Measurements from ENCODE around the gene STK32C. TPM values are rescaled to one million over a fixed set of nuclear protein-coding genes. Genes with fewer than 3 reads are reported as not detected.

The STK32C gene
- total RNA-seq, 6 experiments from 2014 or later: 1.6 to 3.5 (median 2.1) TPM

DNA sequence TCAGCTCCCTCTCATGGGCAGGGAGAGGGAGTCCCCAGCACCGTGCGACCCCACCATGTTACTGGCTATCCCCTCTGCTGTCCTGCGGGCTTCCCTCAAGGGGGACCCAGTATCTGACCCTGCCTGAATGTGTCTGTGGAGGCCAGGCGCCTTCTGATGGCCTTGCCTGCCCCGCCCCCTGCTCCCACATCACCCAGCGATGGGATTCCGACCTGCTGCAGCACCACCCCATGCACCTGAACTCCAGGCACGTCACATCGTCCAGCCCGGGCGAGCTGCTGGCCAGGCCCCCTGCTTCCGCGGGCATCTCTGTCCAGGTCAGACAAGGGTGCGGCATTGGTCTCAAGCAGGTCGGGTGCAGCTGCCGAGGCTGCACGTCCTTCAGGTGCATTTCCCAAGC lies 43.2 kb upstream of the STK32C start:
- Histone ChIP-seq H3K9me3 (no peaks in the 10 kb centered on the region), H3K27me3 (no peaks in the 10 kb centered on the region), H3K4me1 (peaks cover 0 to under 1% (median 0%) of the 10 kb centered on the region in 4 donors), H3K36me3 (no peaks in the 10 kb centered on the region), H3K4me3 (no peak overlapping the region), H3K27ac (no peak overlapping the region)
- peak in 2 of 3 donors; percentile 12 to 43 for DNase-seq
- no peak for TF ChIP-seq POLR2A (IDR thresholded peaks at IDR 0.05)
- TF ChIP-seq, protein P1, sequence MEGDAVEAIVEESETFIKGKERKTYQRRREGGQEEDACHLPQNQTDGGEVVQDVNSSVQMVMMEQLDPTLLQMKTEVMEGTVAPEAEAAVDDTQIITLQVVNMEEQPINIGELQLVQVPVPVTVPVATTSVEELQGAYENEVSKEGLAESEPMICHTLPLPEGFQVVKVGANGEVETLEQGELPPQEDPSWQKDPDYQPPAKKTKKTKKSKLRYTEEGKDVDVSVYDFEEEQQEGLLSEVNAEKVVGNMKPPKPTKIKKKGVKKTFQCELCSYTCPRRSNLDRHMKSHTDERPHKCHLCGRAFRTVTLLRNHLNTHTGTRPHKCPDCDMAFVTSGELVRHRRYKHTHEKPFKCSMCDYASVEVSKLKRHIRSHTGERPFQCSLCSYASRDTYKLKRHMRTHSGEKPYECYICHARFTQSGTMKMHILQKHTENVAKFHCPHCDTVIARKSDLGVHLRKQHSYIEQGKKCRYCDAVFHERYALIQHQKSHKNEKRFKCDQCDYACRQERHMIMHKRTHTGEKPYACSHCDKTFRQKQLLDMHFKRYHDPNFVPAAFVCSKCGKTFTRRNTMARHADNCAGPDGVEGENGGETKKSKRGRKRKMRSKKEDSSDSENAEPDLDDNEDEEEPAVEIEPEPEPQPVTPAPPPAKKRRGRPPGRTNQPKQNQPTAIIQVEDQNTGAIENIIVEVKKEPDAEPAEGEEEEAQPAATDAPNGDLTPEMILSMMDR (IDR thresholded peaks at IDR 0.05): no peak
- 93% methylated on average over 6 of the region's 17 CpGs for WGBS (ENCODE audit: insufficient coverage, low coverage, low lambda C conversion rate, missing lambda C conversion rate)
- no peak for ATAC-seq
- intact Hi-C loops (cut with DNase I): loop anchor here (5.0 kb wide), 1 partner anchor 129 kb away; no protein-coding TSS in a partner anchor

DNA sequence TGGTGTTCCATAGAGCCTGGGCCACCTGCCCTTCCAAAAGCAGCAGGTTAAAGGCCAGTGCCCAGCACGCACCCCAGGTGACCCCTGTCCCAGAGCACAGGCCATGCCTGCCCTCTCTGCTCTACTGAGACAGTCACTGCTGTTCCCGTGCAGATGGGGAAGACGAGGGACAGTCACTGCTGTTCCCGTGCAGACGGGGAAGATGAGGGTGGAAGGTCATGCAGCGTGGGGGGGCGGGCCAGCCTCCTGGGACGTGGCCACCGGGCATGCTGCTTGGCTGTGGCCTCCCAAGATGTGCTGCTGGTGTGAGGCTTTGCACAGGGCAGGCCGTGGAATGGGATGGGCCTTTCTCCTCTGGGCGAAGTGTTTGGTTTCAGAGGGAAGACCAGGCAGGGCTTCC lies 42.6 kb upstream of the STK32C start:
- no peaks in the 10 kb centered on the region for H3K36me3 ChIP-seq

DNA sequence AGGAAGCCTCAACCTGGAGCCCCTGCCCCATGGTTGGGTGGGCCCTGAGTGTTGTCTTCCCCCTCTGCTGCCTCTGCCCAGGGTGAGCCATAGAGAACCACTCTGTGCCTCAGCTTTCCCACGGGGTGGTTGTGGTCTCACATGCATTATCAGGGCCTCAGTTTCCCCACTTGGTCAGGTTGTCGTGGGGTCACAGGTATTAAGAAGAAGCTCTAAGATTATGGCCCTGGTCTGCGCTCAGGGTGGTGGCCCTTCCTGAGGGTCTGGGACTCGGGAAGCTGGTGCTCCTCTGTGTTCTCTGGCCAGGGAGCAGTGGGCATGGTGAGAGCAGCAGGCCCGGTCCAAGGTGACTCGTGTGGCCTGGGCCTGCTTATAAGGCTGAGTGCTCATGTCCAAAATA lies 42.0 kb upstream of the STK32C start:
- WGBS (ENCODE audit: insufficient coverage, low coverage, low lambda C conversion rate, missing lambda C conversion rate): 80% methylated on average over 2 of the region's 6 CpGs
- no peaks in the 10 kb centered on the region for H3K27me3 ChIP-seq
- intact Hi-C loops (cut with DNase I): loop anchor here (5.0 kb wide), 1 partner anchor 127 kb away; no protein-coding TSS in a partner anchor
- H3K36me3 ChIP-seq: no peaks in the 10 kb centered on the region
- DNase-seq (peak in 2 of 3 donors; percentile 11 to 22), ATAC-seq (no peak)
- no peak for TF ChIP-seq POLR2A (IDR thresholded peaks at IDR 0.05)
- TF ChIP-seq, protein P1 (IDR thresholded peaks at IDR 0.05): no peak
- H3K4me3 ChIP-seq: no peak overlapping the region
- no peaks in the 10 kb centered on the region for H3K9me3 ChIP-seq
- H3K27ac ChIP-seq: no peak overlapping the region
- H3K4me1 ChIP-seq: peaks cover 0 to 8% (median 4%) of the 10 kb centered on the region in 4 donors

More for the DNA sequence above, 42.6 kb upstream of the STK32C start:
- TF ChIP-seq POLR2A (IDR thresholded peaks at IDR 0.05): no peak
- TF ChIP-seq, protein P1 (IDR thresholded peaks at IDR 0.05): no peak
- ATAC-seq (no peak), DNase-seq (peak in 2 of 3 donors; percentile 8 to 49)
- no peak overlapping the region for H3K4me3 ChIP-seq
- peaks cover 0 to 6% (median 3%) of the 10 kb centered on the region in 4 donors for H3K4me1 ChIP-seq
- H3K9me3 ChIP-seq: no peaks in the 10 kb centered on the region
- intact Hi-C loops (cut with DNase I): loop anchor here (5.0 kb wide), 1 partner anchor 128 kb away; no protein-coding TSS in a partner anchor
- 40% methylated on average over 1 of the region's 11 CpGs for WGBS (ENCODE audit: insufficient coverage, low coverage, low lambda C conversion rate, missing lambda C conversion rate)
- H3K27ac ChIP-seq: no peak overlapping the region
- no peaks in the 10 kb centered on the region for H3K27me3 ChIP-seq

DNA sequence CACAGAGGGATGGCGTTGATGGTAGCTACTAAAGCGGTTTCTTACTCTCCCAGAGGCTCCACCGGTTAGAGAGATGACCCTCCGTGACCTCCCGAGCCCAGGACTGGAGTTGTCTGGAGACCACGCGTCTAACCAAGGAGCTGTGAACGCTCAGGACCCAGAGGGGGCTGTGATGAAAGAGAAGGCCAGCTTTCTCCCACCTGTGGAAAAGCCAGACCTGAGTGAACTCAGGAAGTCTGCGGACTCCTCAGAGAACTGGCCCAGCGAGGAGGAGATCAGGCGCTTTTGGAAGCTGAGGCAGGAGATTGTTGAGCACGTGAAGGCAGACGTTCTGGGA lies 40.1 kb upstream of the STK32C start:
- intact Hi-C loops (cut with DNase I): no loop called here
- ATAC-seq: no peak
- no peaks in the 10 kb centered on the region for H3K9me3 ChIP-seq
- no peaks in the 10 kb centered on the region for H3K36me3 ChIP-seq
- WGBS (ENCODE audit: insufficient coverage, low coverage, low lambda C conversion rate, missing lambda C conversion rate): no CpG with 5 or more reads among the region's 13 CpGs
- DNase-seq: peak in 1 of 3 donors; percentile 0
- no peak overlapping the region for H3K4me3 ChIP-seq
- peaks cover 0 to 8% (median 4%) of the 10 kb centered on the region in 4 donors for H3K4me1 ChIP-seq
- TF ChIP-seq POLR2A (IDR thresholded peaks at IDR 0.05): no peak
- no peaks in the 10 kb centered on the region for H3K27me3 ChIP-seq
- H3K27ac ChIP-seq: no peak overlapping the region

DNA sequence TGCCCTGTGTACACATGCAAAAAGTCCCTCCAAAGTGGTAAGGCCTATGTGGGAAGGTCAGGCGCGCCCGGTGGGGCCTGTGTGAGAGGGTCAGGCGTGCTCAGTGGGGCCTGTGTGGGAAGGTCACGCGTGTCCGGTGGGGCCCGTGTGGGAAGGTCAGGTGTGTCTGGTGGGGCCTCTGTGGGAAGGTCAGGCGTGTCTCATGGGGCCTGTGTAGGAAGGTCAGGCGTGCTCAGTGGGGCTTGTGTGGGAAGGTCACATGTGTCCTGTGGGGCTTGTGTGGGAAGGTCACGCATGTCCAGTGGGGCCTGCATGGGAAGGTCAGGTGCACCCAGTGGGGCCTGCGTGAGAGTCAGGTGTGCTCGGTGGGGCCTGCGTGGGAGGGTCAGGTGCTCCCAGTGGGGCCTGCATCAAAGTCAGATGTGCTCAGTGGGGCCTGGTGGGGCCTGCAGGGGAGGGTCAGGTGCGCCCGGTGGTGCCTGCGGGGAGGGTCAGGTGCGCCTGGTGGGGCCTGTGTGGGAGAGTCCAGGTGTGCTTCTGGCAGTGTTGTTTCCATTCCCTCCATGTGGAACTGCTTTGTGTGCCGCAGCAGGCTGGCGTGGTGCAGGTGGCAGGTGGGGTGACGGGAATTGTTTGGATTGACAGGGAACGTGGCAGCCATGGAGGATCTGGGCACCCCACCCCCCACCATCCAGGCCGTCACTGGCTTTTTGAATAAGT lies 39.6 kb upstream of the STK32C start:
- Histone ChIP-seq H3K27ac (no peak overlapping the region), H3K4me3 (no peak overlapping the region), H3K36me3 (no peaks in the 10 kb centered on the region), H3K9me3 (no peaks in the 10 kb centered on the region), H3K4me1 (peaks cover 0 to 8% (median 4%) of the 10 kb centered on the region in 4 donors), H3K27me3 (no peaks in the 10 kb centered on the region)
- peak in 1 of 3 donors; percentile 16 for DNase-seq
- ATAC-seq: peak in 2 of 4 donors; percentile 9 to 17
- WGBS (ENCODE audit: insufficient coverage, low coverage, low lambda C conversion rate, missing lambda C conversion rate): 92% methylated on average over 10 of the region's 23 CpGs
- TF ChIP-seq POLR2A (IDR thresholded peaks at IDR 0.05): no peak
- TF ChIP-seq, protein P1 (IDR thresholded peaks at IDR 0.05): no peak
- intact Hi-C loops (cut with DNase I): no loop called here

All from right lobe of liver (tissue), 6 donors.